ENCODE results near the gene PIK3C2G.

Gene PIK3C2G

DNA sequence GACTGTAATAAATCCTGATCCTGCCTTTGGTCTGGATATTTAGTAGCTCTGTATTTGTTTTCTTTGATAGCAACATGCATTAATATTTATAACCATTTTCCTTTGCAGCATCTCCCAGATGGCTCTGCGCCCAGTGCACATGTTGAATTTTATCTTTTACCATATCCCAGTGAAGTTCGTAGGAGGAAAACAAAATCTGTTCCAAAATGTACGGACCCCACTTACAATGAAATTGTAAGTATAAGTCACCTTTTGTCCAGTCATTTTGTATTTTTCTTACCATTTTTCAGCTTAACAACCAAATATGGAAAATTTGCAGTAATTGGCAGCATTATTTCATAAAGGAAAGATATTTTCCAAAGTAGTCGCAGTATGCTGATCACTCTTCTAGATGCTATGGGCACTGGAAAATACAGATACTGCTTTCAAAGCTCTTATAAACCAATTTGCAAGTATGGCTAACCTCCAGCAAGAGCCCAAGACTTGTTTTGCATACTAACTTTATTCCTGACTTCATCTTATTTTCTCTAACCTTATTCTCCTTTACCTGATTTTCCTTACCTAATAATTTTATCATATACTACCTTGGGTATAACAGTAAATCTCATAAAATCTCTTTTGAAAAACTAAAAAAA lies 379.1 kb downstream of the PIK3C2G start:
- Histone ChIP-seq H4K20me1 (no peaks in the 10 kb centered on the region), H3K9me3 (replicated peaks in 1 of 11) (no peaks in the 10 kb centered on the region), H3K27me3 (no peaks in the 10 kb centered on the region), H3K4me2 (no peak overlapping the region), H3K9ac (no peak overlapping the region), H3K27ac (no peak overlapping the region), H3K4me3 (no peak overlapping the region), H3K36me3 (no peaks in the 10 kb centered on the region), H3K4me1 (no peaks in the 10 kb centered on the region)
- TF ChIP-seq Cebpa-rat (IDR thresholded peaks at IDR 0.05) = no peak

DNA sequence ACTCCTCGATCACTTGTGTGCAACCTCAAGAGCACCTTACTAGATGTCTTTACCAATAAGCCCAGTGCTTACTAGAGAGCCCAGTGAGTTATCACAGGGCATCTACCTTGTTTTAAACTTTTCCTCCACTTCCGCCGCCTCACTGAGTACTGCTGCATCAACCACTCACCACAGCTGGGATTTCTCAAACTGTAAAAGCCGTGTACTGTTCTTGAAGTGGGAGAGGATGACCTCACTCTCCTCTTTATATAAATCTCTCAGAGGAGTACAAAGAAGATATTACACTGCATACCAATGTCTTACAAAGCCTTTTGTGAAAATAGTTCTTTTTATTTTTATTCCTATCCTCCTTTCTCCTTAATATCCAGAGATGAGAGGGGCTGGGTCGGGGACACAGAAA lies 382.4 kb downstream of the PIK3C2G start:
- TF ChIP-seq Cebpa-rat (IDR thresholded peaks at IDR 0.05) = no peak
- Histone ChIP-seq H4K20me1 (no peaks in the 10 kb centered on the region), H3K27me3 (no peaks in the 10 kb centered on the region), H3K4me2 (no peak overlapping the region), H3K9ac (no peak overlapping the region), H3K36me3 (no peaks in the 10 kb centered on the region), H3K27ac (no peak overlapping the region), H3K4me1 (no peaks in the 10 kb centered on the region), H3K4me3 (no peak overlapping the region), H3K9me3 (replicated peaks in 1 of 11) (no peaks in the 10 kb centered on the region)

DNA sequence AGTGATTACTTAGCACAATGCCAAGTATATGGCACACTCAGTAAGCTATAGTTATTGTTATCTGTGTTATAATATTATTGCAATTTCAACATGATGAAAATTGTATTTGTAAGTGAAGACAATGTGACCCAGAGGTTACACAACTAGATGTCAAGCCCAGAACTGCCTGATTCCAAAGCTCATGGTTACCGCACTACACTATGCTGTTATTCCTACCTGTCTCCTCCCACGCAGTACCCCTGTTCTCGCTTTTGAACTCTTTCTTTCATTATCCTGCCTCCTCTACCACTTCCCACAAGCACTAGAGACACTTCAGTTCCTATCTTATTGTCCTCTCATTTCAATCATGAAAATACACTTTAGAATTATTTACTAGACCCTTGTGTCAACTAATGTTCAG lies 383.2 kb downstream of the PIK3C2G start:
- no peaks in the 10 kb centered on the region for H3K27me3 ChIP-seq
- H3K9ac ChIP-seq = no peak overlapping the region
- TF ChIP-seq Cebpa-rat (IDR thresholded peaks at IDR 0.05) = no peak
- no peak overlapping the region for H3K27ac ChIP-seq
- no peaks in the 10 kb centered on the region for H4K20me1 ChIP-seq
- no peaks in the 10 kb centered on the region for H3K9me3 ChIP-seq (replicated peaks in 1 of 11)
- H3K36me3 ChIP-seq = no peaks in the 10 kb centered on the region
- no peak overlapping the region for H3K4me3 ChIP-seq
- H3K4me1 ChIP-seq = no peaks in the 10 kb centered on the region
- no peak overlapping the region for H3K4me2 ChIP-seq

DNA sequence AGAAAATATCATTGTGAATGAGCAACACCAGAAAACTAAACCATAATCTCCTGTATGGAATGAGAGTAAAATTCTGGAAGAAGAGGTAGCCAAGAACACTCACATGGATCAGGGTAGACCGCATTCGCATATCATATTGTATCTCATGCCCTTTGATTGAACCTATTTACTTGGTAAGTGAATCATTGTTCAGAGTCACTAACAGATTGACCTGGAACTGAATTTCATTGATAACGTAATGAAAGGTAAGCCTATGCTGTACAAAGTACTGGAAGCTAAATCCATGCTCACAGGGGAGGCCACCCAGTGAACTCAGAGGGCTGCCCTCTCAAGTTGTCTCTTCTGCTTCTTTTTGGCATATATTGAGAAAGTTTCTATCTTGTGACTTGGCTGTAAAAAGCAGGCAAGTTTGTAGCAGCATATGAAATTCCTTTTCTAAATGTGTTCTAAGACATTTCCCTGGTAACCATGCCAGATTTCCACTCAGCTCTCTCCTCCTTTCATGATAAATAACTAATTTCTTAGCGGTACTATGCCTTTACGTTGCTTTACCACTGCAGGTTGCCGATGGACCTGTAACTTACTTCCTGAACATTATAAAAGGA lies 385.1 kb downstream of the PIK3C2G start:
- no peak overlapping the region for H3K4me2 ChIP-seq
- TF ChIP-seq Cebpa-rat (IDR thresholded peaks at IDR 0.05) = no peak
- H4K20me1 ChIP-seq = no peaks in the 10 kb centered on the region
- H3K9ac ChIP-seq = no peak overlapping the region
- H3K36me3 ChIP-seq = no peaks in the 10 kb centered on the region
- no peak overlapping the region for H3K27ac ChIP-seq
- no peaks in the 10 kb centered on the region for H3K27me3 ChIP-seq
- H3K4me1 ChIP-seq = no peaks in the 10 kb centered on the region
- H3K9me3 ChIP-seq (replicated peaks in 1 of 11) = no peaks in the 10 kb centered on the region
- no peak overlapping the region for H3K4me3 ChIP-seq

DNA sequence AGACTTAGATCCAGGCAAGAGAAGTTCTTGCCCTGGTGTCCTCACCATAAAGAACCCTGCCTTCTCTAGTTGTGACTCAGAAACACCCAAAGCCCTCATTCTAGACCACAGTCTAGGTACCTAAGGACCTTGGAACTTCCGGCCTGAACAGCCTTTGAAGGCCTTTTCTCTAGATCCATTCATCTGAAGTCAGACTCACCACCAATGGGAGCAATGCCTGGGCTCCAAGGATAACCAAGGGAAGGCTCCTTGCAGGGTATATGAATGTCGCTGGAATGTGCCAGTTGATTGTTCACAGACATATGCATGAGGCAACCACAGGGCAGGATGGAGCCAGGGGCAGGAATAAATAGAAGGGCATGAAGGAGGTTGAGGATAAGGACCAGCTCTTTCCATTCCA lies 390.2 kb downstream of the PIK3C2G start:
- no peaks in the 10 kb centered on the region for H3K4me1 ChIP-seq
- H4K20me1 ChIP-seq = no peaks in the 10 kb centered on the region
- H3K4me2 ChIP-seq = no peak overlapping the region
- no peaks in the 10 kb centered on the region for H3K9me3 ChIP-seq (replicated peaks in 1 of 11)
- no peaks in the 10 kb centered on the region for H3K36me3 ChIP-seq
- no peak overlapping the region for H3K9ac ChIP-seq
- no peaks in the 10 kb centered on the region for H3K27me3 ChIP-seq
- no peak for TF ChIP-seq Cebpa-rat (IDR thresholded peaks at IDR 0.05)
- no peak overlapping the region for H3K4me3 ChIP-seq
- H3K27ac ChIP-seq = no peak overlapping the region

DNA sequence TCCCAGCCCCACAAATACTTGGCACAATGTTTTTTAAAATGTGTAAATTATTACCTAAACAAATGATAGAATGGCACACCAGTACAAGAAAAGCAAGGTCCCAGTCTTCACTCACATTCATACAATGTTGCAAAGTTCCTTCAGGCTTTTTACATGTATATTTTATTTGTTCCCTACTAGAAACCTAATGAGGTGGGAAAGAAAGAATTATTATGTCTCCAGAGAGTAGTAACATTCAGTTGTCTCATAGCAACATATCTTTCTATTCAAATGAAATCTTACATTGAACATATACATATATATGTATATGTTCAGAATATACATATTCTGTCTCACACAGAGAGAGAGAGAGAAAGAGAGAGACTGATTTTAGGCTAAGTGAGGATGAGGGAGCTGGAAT lies 391.3 kb downstream of the PIK3C2G start:
- Histone ChIP-seq H3K9ac (no peak overlapping the region), H3K4me1 (no peaks in the 10 kb centered on the region), H3K4me2 (no peak overlapping the region), H3K9me3 (replicated peaks in 1 of 11) (peaks cover 0 to 5% (median 0%) of the 10 kb centered on the region in 11 experiments; a peak in 3 of 22 replicates), H3K36me3 (no peaks in the 10 kb centered on the region), H3K27me3 (no peaks in the 10 kb centered on the region), H3K4me3 (no peak overlapping the region), H4K20me1 (no peaks in the 10 kb centered on the region), H3K27ac (no peak overlapping the region)
- TF ChIP-seq Cebpa-rat (IDR thresholded peaks at IDR 0.05) = no peak

DNA sequence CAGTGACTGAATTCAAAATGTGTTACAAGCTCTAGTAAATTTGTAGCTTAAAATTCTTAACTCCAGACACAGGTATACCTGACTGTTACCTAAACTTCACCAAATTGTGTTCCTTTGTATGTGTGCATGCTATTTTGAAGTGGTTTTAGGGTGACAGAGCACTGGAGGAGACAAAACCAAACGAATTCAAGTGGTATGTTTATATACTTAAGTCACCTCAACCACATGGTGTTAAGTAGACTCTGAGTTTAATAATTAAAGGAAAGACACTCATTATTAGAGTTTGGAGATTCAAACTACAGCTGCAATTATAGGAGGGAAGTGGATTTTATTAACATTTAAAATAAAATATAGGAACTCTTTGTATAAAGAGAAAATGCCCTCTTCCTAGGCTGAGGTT lies 392.1 kb downstream of the PIK3C2G start:
- no peaks in the 10 kb centered on the region for H3K36me3 ChIP-seq
- H3K4me3 ChIP-seq = no peak overlapping the region
- peaks cover 0 to 12% (median 0%) of the 10 kb centered on the region in 11 experiments; a peak in 3 of 22 replicates for H3K9me3 ChIP-seq (replicated peaks in 1 of 11)
- H3K4me2 ChIP-seq = no peak overlapping the region
- H3K4me1 ChIP-seq = no peaks in the 10 kb centered on the region
- no peaks in the 10 kb centered on the region for H4K20me1 ChIP-seq
- TF ChIP-seq Cebpa-rat (IDR thresholded peaks at IDR 0.05) = no peak
- H3K27me3 ChIP-seq = no peaks in the 10 kb centered on the region
- H3K27ac ChIP-seq = no peak overlapping the region
- no peak overlapping the region for H3K9ac ChIP-seq

DNA sequence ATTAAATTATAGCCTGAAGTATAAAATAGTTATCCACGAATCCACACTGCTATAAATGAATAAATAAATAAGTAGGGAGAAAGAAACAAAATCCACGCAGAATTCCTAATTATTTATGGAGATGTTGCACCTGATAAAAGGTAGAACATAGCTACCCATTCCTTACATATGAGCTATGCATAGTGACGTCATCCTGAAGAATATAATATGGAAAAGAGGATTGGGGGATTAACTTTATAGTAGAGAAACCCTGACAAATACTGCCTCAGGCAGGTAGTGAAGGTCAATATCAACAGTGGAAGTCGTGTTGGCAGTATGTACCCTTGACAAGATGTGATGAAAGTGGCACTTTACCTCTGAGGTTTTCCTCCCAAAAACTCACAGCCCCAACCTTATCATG lies 394.0 kb downstream of the PIK3C2G start:
- no peak for TF ChIP-seq Cebpa-rat (IDR thresholded peaks at IDR 0.05)
- H3K4me3 ChIP-seq = no peak overlapping the region
- no peak overlapping the region for H3K9ac ChIP-seq
- H3K4me2 ChIP-seq = no peak overlapping the region
- peaks cover 0 to 12% (median 0%) of the 10 kb centered on the region in 11 experiments; a peak in 3 of 22 replicates for H3K9me3 ChIP-seq (replicated peaks in 1 of 11)
- no peaks in the 10 kb centered on the region for H3K27me3 ChIP-seq
- H3K36me3 ChIP-seq = no peaks in the 10 kb centered on the region
- H4K20me1 ChIP-seq = no peaks in the 10 kb centered on the region
- no peak overlapping the region for H3K27ac ChIP-seq
- peaks cover 0 to 5% (median 3%) of the 10 kb centered on the region in 10 experiments; a peak in 7 of 20 replicates for H3K4me1 ChIP-seq

DNA sequence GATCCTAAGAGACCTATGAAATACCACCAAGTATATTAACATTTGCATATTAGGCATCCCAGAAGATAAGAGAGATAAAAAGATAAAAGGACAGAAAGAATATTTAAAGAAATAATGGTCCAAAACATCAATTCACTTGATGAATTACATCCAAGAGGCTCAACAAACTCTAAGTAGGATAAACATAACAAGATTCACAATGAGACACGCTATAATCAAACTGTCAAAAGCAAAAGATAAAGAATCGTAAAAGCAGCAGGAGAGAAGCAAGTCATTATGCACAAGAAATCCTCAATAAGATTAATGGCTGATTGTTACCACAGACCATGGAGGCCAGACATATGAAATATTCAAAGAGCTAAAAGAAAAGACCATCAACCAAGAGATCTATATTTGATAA lies 396.9 kb downstream of the PIK3C2G start:
- Histone ChIP-seq H3K27ac (no peak overlapping the region), H4K20me1 (no peaks in the 10 kb centered on the region), H3K27me3 (no peaks in the 10 kb centered on the region), H3K9me3 (replicated peaks in 1 of 11) (peaks cover 0 to 21% (median 0%) of the 10 kb centered on the region in 11 experiments; a peak in 4 of 22 replicates), H3K4me2 (no peak overlapping the region), H3K4me1 (peaks cover 0 to 7% (median 5%) of the 10 kb centered on the region in 10 experiments; a peak in 7 of 20 replicates), H3K9ac (no peak overlapping the region), H3K36me3 (no peaks in the 10 kb centered on the region), H3K4me3 (no peak overlapping the region)
- TF ChIP-seq Cebpa-rat (IDR thresholded peaks at IDR 0.05) = no peak

DNA sequence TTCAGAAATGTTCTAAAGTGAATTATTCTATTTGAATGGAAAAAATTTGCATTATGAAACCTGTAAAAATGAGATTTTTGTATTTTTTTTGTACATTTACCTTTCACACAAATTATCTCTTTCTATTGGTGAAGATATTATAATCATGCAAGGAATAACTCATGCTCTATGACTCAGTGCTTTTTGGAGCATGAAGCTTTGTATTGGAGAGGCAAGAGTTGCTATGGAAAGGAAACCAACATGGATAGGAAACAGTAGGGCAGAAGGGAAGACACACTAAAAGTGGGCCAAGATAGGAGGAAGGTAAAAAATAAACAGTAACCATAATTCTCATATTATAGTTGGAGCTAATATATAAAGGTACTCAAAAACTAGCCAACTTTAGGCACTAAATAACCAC lies 397.5 kb downstream of the PIK3C2G start:
- peaks cover 0 to 7% (median 5%) of the 10 kb centered on the region in 10 experiments; a peak in 7 of 20 replicates for H3K4me1 ChIP-seq
- H3K27ac ChIP-seq = no peak overlapping the region
- no peak overlapping the region for H3K9ac ChIP-seq
- H3K4me2 ChIP-seq = no peak overlapping the region
- H3K4me3 ChIP-seq = no peak overlapping the region
- H3K36me3 ChIP-seq = no peaks in the 10 kb centered on the region
- TF ChIP-seq Cebpa-rat (IDR thresholded peaks at IDR 0.05) = no peak
- no peaks in the 10 kb centered on the region for H4K20me1 ChIP-seq
- H3K9me3 ChIP-seq (replicated peaks in 1 of 11) = peaks cover 0 to 21% (median 0%) of the 10 kb centered on the region in 11 experiments; a peak in 4 of 22 replicates
- no peaks in the 10 kb centered on the region for H3K27me3 ChIP-seq

Measured in BLaER1 treated with 17β-estradiol and CSF1 and Interleukin-3, amounts not matched to agents 10 nM and 100 nM (cell line).